Skeletal muscle tissue (tissue), 4 donors: Measurements from ENCODE around the gene ADGRD1. TPM values are rescaled to one million over a fixed set of nuclear protein-coding genes. Genes with fewer than 3 reads are reported as not detected.
A peak's percentile ranks its signal among the peaks of the same experiment; 100 is the strongest.

Source experiments
- H3K27ac ChIP-seq: one replicate; pipeline ENCODE4 v1.7.0; 2013; ENCODE audit warnings: mild to moderate bottlenecking, low read depth, low read length, inconsistent platforms
- H3K27me3 ChIP-seq, 3 donors: one replicate each; pipeline ENCODE4 v1.7.0; 2013; ENCODE audit warnings: low read length in 3 of 3; ENCODE audit not compliant: control insufficient read depth in 3 of 3, insufficient read depth in 3 of 3
- H3K36me3 ChIP-seq, 3 donors: one replicate each; pipeline ENCODE4 v1.7.0; 2013; ENCODE audit warnings: low read length in 3 of 3; ENCODE audit not compliant: control insufficient read depth in 3 of 3, insufficient read depth in 3 of 3
- H3K4me1 ChIP-seq, 3 donors: one replicate each; pipeline ENCODE4 v1.7.0; 2013; ENCODE audit warnings: low read length in 3 of 3, mild to moderate bottlenecking in 3 of 3; ENCODE audit not compliant: control insufficient read depth in 3 of 3, insufficient read depth in 3 of 3
- H3K4me3 ChIP-seq, 3 donors: one replicate each; pipeline ENCODE4 v1.7.0; 2013; ENCODE audit warnings: low read length in 3 of 3
- H3K9ac ChIP-seq, 3 donors: one replicate each; pipeline ENCODE4 v1.7.0; 2013; ENCODE audit warnings: low read length in 3 of 3, mild to moderate bottlenecking in 3 of 3, moderate library complexity in 2 of 3, low read depth in 1 of 3
- H3K9me3 ChIP-seq, 3 donors: one replicate each; pipeline ENCODE4 v1.7.0; 2013; ENCODE audit warnings: low read length in 3 of 3; ENCODE audit not compliant: control insufficient read depth in 3 of 3
- total RNA-seq: library from RNA; depleted of rRNA; stranded (reverse); fragments of >200 nt; gene quantifications from one replicate; pipeline ENCODE4 v1.2.3, GENCODE V29; 2014
- donor health status: Osteomylitis.

The ADGRD1 gene
- total RNA-seq, 1 donor from 2014 or later = 7.8 TPM

DNA sequence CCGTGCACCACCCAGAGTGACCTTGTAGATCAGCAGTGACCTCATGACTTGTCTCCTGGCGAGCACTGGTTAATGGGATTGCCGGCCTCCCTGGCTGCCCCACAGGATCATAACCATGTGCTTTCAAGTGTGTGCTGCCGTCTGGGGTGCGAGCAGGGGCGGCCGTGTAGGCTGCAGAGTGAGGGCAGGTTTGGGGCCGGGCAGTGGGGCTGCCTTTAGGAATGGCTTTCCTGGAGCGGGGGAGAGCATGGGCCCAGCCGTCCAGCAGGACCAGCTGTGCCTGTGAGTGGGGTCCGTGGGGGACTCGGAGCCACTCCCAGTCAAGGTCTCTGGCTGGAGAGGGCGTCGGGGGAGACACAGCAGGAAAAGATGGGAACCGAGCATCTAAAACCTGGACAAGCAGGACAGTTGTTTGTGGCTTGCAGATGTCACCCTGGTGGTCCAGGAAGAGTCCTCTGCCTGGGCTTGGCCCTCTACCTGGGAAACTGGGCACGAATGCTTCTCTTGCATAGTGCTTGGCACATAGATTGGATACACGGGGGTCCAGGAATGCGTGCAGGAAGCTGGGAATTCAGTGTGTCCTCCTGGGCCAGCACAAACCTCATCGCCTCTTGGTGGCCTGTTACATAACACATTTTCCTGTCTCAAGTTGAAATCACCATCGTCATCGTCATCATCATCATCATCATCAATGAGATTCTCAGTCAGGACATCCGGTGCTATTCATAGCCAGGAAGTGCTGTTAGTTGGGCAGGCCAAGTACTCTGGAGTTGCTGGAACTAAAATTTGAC, 96.0 kb downstream of the ADGRD1 start:
- H3K27me3 ChIP-seq = peaks cover 0 to 4% (median 0%) of the 10 kb centered on the region in 3 donors
- H3K9me3 ChIP-seq = no peaks in the 10 kb centered on the region
- peak overlapping the region; percentile 62 for H3K27ac ChIP-seq
- no peaks in the 10 kb centered on the region for H3K36me3 ChIP-seq
- no peak overlapping the region for H3K4me3 ChIP-seq
- no peak overlapping the region for H3K9ac ChIP-seq
- H3K4me1 ChIP-seq = peaks cover 14 to 33% (median 17%) of the 10 kb centered on the region in 3 donors

DNA sequence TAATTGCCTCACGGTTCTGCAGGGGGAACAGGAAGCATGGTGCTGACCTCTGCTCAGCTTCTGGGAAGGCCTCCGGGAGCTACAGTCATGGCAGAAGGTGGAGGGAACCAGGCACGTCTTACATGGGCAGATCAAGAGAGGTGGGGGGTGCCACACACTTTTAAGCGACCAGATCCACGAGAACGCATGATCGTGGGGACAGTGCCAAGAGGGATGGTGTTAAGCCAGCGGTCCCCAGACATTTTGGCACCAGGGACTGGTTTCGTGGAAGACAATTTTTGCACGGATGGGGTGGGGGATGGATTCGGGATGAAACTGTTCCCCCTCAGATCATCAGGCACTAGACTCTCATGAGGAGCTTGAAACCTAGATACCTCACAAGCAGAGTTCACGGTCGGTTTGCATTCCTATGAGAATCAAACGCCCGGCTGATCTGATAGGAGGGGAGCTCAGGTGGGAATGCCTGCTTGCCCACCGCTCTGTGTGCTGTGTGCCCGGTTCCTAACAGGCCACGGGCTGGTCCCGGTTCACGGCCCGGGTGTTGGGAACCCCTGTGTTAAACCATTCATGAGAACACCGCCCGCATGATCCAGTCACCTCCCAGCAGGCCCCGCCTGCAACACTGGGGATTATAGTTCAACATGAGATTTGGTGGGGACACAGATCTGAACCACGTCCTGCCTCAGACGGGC, 96.9 kb downstream of the ADGRD1 start:
- H3K9ac ChIP-seq = no peak overlapping the region
- H3K27me3 ChIP-seq = peaks cover 0 to 4% (median 0%) of the 10 kb centered on the region in 3 donors
- H3K9me3 ChIP-seq = no peaks in the 10 kb centered on the region
- H3K36me3 ChIP-seq = no peaks in the 10 kb centered on the region
- no peak overlapping the region for H3K27ac ChIP-seq
- H3K4me3 ChIP-seq = no peak overlapping the region
- peaks cover 14 to 33% (median 17%) of the 10 kb centered on the region in 3 donors for H3K4me1 ChIP-seq

DNA sequence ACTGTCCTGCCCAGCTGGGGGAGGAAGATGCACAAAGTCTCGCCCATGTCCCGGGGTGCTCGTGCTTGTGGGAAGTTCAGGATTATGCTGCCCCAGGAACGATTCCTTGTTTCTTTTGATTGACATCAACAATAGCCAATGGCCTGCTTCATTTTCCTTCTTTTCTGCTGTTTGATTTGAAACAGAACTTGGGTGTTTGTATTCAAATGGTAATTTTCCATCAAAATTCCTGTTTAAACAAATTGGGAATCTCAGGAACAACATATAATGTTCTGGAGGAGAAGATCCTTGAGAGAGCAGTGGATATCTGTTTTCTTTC, 97.4 kb downstream of the ADGRD1 start:
- Histone ChIP-seq H3K27me3 (peaks cover 0 to 4% (median 0%) of the 10 kb centered on the region in 3 donors), H3K4me3 (no peak overlapping the region), H3K4me1 (peaks cover 14 to 33% (median 17%) of the 10 kb centered on the region in 3 donors), H3K9me3 (no peaks in the 10 kb centered on the region), H3K36me3 (no peaks in the 10 kb centered on the region), H3K27ac (no peak overlapping the region), H3K9ac (no peak overlapping the region)

DNA sequence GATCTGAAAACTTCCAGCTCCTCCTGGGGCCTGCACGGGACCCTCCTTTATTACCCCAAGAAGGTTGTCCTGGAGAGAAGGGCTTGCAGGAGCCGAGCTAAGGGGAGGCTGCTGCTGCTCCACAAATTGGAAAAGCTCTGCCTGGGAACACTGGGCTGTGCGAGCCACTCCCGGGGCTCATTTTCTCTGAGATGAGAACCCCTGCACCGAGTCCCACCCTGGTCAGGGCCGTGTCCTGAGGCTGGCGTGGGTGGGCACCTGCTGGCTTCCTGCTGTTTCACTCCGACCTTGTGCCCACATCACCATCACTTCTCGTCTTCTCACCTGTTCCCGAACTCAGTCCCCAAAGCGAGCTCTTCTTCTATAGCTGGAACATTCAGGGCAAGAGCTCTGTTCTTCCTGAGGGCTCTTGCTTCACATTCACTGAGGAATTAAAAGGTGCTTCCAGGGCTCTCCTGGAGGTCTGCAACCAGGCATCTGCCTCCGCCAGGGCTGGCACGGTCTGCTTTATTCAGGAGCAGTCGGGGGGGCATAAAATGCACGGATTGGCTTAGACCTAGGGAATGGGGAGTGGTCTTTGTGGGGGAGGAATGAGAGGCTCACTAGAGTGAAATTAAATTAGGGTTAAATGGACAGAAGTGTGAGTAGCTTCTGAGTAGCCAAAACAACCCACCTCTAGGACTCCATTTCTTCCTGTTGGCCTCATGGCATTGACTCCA, 98.5 kb downstream of the ADGRD1 start:
- no peak overlapping the region for H3K9ac ChIP-seq
- H3K27me3 ChIP-seq = peaks cover 0 to 10% (median 0%) of the 10 kb centered on the region in 3 donors
- no peaks in the 10 kb centered on the region for H3K36me3 ChIP-seq
- peaks cover 14 to 34% (median 20%) of the 10 kb centered on the region in 3 donors for H3K4me1 ChIP-seq
- H3K9me3 ChIP-seq = no peaks in the 10 kb centered on the region
- no peak overlapping the region for H3K4me3 ChIP-seq
- H3K27ac ChIP-seq = no peak overlapping the region

DNA sequence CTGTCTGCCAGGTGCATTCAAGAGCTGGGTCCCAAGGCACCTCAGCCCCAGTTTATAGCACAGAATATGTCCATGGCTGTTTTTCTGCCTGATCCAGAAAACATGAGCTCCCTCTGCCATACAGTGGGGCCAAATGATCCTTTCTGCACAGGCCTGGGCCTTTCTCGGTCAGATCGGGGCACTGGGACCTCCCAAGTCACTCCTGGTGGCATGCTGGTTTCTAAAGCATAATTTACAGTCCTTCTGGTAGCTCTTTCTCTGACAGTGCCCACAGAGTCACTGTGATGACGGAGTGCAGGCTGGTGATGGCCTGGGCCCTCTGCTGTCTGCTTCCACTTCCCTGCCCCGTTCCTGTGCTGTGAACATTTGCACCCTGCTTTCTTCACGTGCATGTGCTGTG, 99.2 kb downstream of the ADGRD1 start:
- Histone ChIP-seq H3K27me3 (peaks cover 0 to 11% (median 0%) of the 10 kb centered on the region in 3 donors), H3K27ac (no peak overlapping the region), H3K9ac (no peak overlapping the region), H3K4me1 (peaks cover 11 to 33% (median 23%) of the 10 kb centered on the region in 3 donors), H3K36me3 (no peaks in the 10 kb centered on the region), H3K9me3 (no peaks in the 10 kb centered on the region), H3K4me3 (no peak overlapping the region)

DNA sequence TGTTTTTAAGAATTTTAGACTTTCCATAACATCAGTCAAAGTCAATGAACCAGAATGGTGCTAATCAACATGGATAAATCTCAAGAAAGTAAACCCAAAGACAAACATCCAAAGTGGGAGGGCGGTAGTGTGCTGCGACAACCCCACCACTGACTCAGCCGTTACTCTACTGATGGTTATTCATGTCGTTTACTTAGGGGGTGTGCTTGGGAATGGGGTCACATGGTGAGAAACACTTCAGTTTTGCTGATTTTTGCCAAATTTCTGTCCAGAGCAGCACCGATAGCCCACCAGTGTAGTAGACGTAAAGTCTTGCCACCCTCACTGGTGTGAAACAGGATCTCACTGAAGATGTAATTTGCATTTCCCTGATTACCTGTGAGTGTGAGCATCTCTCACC, 99.9 kb downstream of the ADGRD1 start:
- H3K9ac ChIP-seq = no peak overlapping the region
- no peaks in the 10 kb centered on the region for H3K9me3 ChIP-seq
- H3K4me3 ChIP-seq = no peak overlapping the region
- peaks cover 0 to 8% (median 0%) of the 10 kb centered on the region in 3 donors for H3K27me3 ChIP-seq
- no peak overlapping the region for H3K27ac ChIP-seq
- H3K4me1 ChIP-seq = peaks cover 9 to 27% (median 23%) of the 10 kb centered on the region in 3 donors
- H3K36me3 ChIP-seq = no peaks in the 10 kb centered on the region

DNA sequence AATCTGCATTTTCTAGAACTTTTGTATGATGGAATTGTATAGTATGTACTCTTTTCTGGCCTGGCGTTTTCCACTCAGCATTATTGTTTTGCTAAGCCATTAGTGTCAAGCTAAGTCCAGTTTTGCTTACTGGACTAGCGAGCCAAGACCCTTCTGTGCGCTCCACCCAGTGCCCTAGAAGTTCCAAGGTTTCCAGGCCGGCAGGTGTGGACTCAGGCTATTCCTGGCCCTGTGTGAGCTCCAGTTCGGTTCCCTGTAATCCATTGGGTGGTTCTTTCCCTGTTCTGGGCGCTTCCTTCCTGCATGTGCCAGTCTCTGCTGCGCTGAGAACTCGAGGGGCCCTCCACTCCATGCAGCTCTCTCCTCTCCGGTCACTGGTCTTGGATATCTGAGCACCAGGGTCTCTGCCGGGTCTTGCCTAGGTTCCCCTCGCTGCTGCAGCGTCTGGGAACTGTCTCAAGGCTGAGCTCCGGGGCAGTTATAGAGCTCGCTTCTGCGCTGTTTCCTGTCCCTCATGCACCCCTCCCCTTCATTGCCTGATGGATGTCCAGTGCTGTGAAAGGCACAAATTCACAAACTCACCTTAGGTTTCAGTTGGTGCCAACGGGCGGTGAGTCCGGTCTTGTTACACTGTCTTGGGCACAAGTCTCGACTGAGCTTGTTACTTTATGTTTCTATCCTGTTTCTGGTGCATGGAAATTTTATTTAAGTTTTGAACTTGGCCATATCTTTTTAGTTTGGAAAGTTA, 100.8 kb downstream of the ADGRD1 start:
- no peaks in the 10 kb centered on the region for H3K9me3 ChIP-seq
- peaks cover 0 to 8% (median 0%) of the 10 kb centered on the region in 3 donors for H3K27me3 ChIP-seq
- no peaks in the 10 kb centered on the region for H3K36me3 ChIP-seq
- no peak overlapping the region for H3K9ac ChIP-seq
- no peak overlapping the region for H3K4me3 ChIP-seq
- H3K27ac ChIP-seq = no peak overlapping the region
- peaks cover under 1 to 18% (median 16%) of the 10 kb centered on the region in 3 donors for H3K4me1 ChIP-seq

DNA sequence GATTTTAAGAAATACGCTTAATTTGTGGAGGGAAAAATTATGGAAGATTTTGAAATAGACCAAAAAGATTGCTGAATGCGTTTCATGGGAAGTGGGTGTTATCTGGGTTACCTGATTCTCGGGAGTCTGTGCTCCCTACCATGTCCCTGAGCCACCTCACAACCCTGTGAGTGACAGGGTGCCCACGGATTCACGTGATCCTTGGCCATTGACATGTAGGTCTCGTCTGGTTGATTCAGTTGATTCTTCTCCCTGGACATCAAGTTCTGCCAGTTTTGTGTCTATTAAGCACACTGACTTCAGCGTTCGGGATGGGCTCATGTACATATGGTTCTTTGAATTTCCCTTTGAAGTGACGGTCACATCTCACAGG, 101.4 kb downstream of the ADGRD1 start:
- Histone ChIP-seq H3K9ac (no peak overlapping the region), H3K4me3 (no peak overlapping the region), H3K36me3 (no peaks in the 10 kb centered on the region), H3K4me1 (peaks cover 0 to 14% (median 12%) of the 10 kb centered on the region in 3 donors), H3K27ac (no peak overlapping the region), H3K9me3 (no peaks in the 10 kb centered on the region), H3K27me3 (peaks cover 0 to 8% (median 0%) of the 10 kb centered on the region in 3 donors)

DNA sequence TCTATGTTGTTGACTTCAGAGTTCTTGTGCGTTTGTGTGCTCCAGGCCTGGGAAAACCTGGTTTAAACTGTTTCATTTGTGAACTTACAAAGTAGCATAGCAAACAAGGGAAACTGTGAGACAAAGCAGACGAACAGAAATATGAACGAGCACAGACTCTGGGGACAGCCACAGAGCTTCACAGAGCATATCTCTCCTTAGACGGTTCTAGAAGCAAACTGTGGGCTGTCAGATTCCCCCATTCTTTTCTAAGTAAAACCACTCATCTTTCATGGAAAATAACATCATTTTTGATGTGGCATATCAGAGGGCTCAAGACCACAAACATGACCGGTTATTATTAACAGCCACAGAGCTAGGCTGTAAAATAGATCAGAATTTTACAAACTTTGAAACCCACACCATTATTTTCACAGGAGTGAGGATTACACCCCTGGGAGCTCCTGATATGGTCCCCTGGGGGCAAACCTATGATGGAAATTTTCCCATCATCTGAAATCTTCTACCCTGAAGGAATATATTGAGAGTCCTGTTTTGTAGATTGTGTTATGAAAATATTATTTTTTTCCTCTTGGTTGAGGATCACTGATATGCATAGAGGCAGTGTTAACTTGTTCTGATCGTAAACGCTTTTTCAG, 102.0 kb downstream of the ADGRD1 start:
- Histone ChIP-seq H3K27ac (no peak overlapping the region), H3K4me1 (peaks cover 0 to 12% (median 10%) of the 10 kb centered on the region in 3 donors), H3K4me3 (no peak overlapping the region)

More for the DNA sequence above, 102.0 kb downstream of the ADGRD1 start:
- H3K27me3 ChIP-seq = peaks cover 0 to 14% (median 0%) of the 10 kb centered on the region in 3 donors
- no peaks in the 10 kb centered on the region for H3K36me3 ChIP-seq
- no peaks in the 10 kb centered on the region for H3K9me3 ChIP-seq
- no peak overlapping the region for H3K9ac ChIP-seq
